ENCODE measurements around the gene AP2A2.

GRCh38 chr11:1049431-1049891 is 123.8 kb downstream of the AP2A2 start:
- TF ChIP-seq PATZ1 (tag by site-specific recombination; IDR thresholded peaks at IDR 0.05) (no peak), ZBTB10 (tag by site-specific recombination; IDR thresholded peaks at IDR 0.05) (no peak), KLF17 (tag by site-specific recombination; IDR thresholded peaks at IDR 0.05) (no peak), ZNF133 (tag by site-specific recombination; IDR thresholded peaks at IDR 0.05) (no peak), GLI4 (tag by site-specific recombination; IDR thresholded peaks at IDR 0.05) (no peak), TCF7L2 (IDR thresholded peaks at IDR 0.05; ENCODE audit: borderline replicate concordance, low read depth, low read length) (no peak), OSR2 (tag by site-specific recombination; IDR thresholded peaks at IDR 0.05) (no peak), ZFP69B (tag by site-specific recombination; IDR thresholded peaks at IDR 0.05) (no peak)
